PFSK-1 (cell line): ENCODE results near the gene ABCA7.

Experiments
- FOXP2 ChIP-seq: optimal IDR thresholded peaks from 2 replicates; pipeline ENCODE3; 2011; ENCODE audit warnings: borderline replicate concordance, control low read depth, inconsistent platforms; ENCODE audit not compliant: insufficient read depth; ENCODE audit errors: extremely low read length, extremely low read depth
- POLR2AphosphoS5 ChIP-seq: IDR thresholded peaks from 2 replicates; pipeline ENCODE4 v1.6.1; 2012; ENCODE audit warnings: low read depth, mild to moderate bottlenecking, control low read depth, low read length, moderate library complexity
- REST ChIP-seq, 2 experiments: IDR thresholded peaks; 2 replicates each; pipeline versions ENCODE4 v1.6.1 to v1.8.0; 2011 to 2012; ENCODE audit warnings: low read depth in 2 of 2, low read length in 2 of 2, control low read depth in 1 of 2, inconsistent platforms in 1 of 2, mild to moderate bottlenecking in 1 of 2, moderate library complexity in 1 of 2; ENCODE audit not compliant: insufficient read depth in 1 of 2
- SIN3A ChIP-seq: IDR thresholded peaks from 2 replicates; pipeline ENCODE4 v1.6.1; 2012; ENCODE audit warnings: mild to moderate bottlenecking, low read length, moderate library complexity, borderline replicate concordance; ENCODE audit not compliant: insufficient read depth
- TAF1 ChIP-seq: IDR thresholded peaks from 2 replicates; pipeline ENCODE4 v1.6.1; 2012; ENCODE audit warnings: low read length, control low read depth, borderline replicate concordance; ENCODE audit not compliant: insufficient read depth

ABCA7 gene

DNA sequence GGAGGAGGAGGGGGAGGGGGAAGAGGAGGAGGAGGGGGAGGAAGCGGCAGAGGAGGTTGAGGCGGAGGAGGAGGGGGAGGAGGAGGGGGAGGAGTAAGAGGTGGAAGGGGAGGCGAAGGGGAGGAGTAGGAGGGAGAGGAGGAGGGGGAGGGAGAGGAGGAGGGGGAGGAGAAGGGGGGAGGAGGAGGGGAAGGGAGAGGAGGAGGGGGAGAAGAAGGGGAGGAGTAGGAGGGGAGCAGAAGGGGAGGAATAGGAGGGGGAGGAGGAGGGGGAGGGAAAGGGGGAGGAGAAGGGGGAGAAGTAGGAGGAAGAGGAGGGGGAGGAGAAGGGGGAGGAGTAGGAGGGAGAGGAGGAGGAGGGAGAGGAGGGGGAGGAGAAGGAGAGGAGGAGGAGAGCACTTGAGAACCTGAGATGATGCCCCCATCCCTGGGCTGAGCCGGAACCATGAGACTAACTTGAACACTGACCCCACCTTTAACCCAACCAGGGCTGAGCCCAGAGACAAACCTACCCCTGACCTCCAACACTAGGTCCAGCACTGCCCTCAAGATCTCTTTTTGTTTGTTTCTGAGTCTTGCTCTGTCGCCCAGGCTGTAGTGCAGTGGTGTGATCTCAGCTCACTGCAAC lies 12.6 kb downstream of the ABCA7 start:
- TF ChIP-seq FOXP2, result no peak
- TF ChIP-seq SIN3A, result no peak
- no peak for TF ChIP-seq REST (IDR thresholded peaks at IDR 0.05; ENCODE audit: insufficient read depth in 1 of 2, low read depth in 2 of 2, low read length in 2 of 2)
- TF ChIP-seq TAF1, result no peak
- no peak for TF ChIP-seq POLR2AphosphoS5

DNA sequence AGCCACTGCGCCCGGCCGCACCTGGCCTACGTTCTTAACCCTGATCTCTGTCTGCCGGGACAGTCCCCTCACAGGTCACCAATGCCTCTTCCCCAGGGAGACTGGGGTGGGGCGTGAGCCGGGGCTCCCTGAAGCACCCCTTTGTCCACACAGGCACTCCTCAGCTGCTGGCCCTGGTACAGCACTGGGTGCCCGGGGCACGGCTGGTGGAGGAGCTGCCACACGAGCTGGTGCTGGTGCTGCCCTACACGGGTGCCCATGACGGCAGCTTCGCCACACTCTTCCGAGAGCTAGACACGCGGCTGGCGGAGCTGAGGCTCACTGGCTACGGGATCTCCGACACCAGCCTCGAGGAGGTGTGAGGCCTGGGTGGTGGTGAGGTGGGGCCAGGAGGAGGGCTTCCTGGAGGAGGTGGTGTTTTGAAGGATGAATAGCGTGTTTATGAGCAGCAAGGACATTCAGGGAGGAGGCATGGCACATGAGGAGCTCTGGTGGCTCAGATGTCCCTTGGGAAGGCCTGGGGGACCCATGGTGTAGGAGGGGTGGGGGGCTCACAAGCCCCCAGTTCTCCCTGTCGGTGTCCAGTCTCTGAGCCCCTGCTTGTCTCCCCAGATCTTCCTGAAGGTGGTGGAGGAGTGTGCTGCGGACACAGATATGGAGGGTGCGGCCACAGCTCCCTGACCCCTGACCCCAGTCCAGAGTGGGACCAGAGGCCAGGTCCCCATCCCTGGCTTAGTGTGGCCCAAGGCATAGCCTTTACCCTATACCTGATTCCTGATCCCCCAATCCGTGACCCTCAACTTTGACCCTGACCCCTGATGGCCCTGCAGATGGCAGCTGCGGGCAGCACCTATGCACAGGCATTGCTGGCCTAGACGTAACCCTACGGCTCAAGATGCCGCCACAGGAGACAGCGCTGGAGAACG lies 13.5 kb downstream of the ABCA7 start:
- no peak for TF ChIP-seq SIN3A
- TF ChIP-seq REST (IDR thresholded peaks at IDR 0.05; ENCODE audit: insufficient read depth in 1 of 2, low read depth in 2 of 2, low read length in 2 of 2), result no peak
- no peak for TF ChIP-seq FOXP2
- no peak for TF ChIP-seq TAF1
- no peak for TF ChIP-seq POLR2AphosphoS5

DNA sequence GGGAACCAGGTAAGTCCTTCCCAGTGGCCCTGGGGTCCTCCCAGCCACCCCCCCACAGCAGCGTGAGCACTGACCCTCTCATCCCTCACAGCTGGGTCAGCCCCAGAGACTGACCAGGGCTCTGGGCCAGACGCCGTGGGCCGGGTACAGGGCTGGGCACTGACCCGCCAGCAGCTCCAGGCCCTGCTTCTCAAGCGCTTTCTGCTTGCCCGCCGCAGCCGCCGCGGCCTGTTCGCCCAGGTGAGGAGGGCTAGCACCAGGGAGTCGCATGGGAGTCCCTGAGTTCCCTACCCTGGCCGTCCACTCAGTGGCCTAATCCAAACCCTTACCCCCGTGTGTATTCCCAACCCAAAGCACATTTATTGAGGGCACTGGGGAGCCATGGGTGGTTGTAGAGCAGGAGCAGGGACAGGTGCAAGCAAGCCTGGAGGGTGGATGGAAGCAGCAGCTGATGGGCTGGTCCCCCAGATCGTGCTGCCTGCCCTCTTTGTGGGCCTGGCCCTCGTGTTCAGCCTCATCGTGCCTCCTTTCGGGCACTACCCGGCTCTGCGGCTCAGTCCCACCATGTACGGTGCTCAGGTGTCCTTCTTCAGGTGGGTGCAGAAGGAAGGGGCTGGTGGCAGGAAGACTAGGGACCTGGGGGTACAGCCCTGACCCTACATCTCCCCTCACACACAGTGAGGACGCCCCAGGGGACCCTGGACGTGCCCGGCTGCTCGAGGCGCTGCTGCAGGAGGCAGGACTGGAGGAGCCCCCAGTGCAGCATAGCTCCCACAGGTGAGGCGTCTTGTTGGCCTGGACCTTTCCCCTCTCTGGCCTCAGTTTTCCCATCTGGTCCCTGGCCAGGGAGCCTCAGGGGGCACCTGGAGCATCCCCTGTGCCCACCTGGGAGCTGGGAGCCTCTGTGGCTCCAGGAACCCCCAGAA lies 14.5 kb downstream of the ABCA7 start:
- no peak for TF ChIP-seq POLR2AphosphoS5
- TF ChIP-seq REST (IDR thresholded peaks at IDR 0.05; ENCODE audit: insufficient read depth in 1 of 2, low read depth in 2 of 2, low read length in 2 of 2), result no peak
- no peak for TF ChIP-seq SIN3A
- TF ChIP-seq FOXP2, result no peak
- TF ChIP-seq TAF1, result no peak

DNA sequence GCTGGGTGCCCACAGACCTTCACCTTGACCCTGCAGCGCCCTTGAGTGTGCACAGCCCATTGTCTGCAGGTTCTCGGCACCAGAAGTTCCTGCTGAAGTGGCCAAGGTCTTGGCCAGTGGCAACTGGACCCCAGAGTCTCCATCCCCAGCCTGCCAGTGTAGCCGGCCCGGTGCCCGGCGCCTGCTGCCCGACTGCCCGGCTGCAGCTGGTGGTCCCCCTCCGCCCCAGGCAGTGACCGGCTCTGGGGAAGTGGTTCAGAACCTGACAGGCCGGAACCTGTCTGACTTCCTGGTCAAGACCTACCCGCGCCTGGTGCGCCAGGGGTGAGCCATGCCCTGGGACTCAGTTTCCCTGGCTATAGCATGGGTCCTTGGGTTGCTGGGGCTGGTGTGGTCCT lies 15.1 kb downstream of the ABCA7 start:
- TF ChIP-seq FOXP2, result no peak
- no peak for TF ChIP-seq SIN3A
- TF ChIP-seq POLR2AphosphoS5, result no peak
- TF ChIP-seq TAF1, result no peak
- TF ChIP-seq REST (IDR thresholded peaks at IDR 0.05; ENCODE audit: insufficient read depth in 1 of 2, low read depth in 2 of 2, low read length in 2 of 2), result no peak
